Fibroblast of skin of right biceps (primary cell): ENCODE results near the gene TMEM45B.
"Not testable (repeated sequence)": the region's sequence is repeated elsewhere in the genome, so short reads cannot be mapped to it uniquely, and the experiment has no call there.

Experiments used
- DNase-seq: peaks from one replicate; pipeline ENCODE4 v3.0.0-alpha.2; 2013

Gene TMEM45B

DNA sequence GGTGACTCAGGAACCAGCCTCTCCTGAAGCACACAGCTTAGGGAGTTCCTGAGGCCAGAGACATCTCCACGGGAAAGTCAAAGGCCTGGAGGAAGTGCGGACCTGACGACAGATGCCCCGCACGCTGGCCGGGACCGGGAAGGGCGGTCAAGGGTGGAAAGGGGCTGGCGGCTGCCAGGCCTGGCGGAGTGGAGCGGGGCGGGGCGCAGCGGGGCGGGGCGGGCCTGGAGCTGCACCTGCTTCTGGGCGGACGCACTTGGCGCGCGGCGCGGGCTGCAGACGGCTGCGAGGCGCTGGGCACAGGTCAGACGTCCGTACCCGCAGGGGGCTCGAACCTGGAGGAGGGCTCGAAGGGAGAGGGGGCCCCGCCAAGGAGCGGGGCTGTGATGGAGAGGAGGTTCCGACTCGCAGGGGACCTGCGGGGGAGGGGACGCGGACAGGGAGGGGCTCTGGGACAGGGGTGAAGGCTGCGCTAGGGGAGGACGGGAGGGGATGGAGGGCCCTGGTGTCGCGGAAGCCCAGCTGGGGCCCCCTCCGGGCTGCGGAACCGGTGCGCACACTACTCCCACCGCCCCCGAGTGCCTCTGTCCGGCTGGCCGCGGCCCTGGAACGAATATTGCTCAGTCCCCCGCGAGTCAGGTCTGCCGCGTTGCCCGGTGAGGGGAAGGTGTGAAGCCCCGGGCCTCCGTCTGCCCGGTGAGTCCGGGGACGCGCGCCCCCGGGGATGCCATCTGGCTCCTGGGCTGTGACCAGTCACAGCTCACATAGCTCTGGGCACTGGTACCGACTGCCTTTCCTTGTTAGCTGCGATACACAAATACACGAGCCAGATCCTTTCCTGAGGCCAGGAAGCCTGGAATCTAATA is at the start of gene TMEM45B:
Gene TMEM45B, plus strand, starts transcription at position 253 of the 866 bp plus-strand sequence. CDS start 36,635 bp downstream, outside the sequence.
- DNase-seq, result no peak

DNA sequence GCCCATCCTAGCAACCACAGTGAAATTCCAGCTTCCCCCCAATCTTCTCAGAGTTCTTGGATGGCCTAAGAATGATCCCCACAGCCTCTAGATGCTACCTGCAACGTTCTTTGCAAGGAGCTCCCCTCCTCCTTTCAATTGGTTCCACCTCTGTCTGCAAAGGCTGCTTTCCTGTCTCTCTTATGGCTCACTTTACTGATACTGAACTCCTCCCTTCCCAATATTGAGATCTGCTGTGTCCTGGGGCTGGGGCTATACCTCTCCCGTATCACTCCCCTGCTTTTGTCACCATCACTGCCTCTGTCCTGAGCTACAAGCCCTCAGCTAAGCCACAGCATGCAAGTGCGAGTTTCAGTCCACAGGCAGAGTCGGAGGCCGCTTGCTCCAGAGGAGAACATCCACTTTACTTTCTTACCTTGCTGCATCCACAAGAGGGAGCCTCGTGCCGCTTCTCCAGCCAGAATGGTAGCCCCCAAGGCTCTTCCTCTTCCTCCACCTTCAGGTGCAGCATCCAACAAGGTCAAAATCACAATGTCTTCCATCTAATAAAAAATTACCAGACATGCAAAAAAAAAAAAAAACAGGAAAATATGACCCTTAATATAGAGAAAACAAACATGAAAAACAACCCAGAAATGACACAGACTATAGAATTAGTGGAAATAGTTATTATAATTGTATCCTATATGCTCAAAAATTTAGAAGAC is 48.6 kb upstream of the TMEM45B start:
- peak; percentile 17 for DNase-seq

- no peak for DNase-seq
Measured at GRCh38 chr11:129767827-129768226, 47.8 kb upstream of the TMEM45B start.

- DNase-seq, result no peak
Measured at GRCh38 chr11:129768356-129768755, 47.3 kb upstream of the TMEM45B start.

DNA sequence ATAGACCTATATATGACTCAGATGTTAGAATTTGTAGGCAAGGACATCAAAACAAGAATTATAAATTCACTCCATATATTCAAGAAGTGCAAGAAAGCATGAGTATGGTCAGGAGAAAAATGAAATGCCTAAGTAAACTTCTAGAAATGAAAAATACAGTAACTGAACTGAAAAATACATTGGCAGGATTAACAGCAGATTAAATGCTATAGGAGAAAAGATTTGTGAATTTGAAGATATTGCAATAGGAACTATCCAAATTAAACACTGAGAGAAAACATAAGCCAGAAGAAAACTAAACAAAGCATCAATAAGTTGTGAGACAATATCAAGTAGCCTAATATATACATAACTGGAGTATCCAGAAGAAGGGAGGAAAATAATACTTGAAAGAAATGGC is 46.6 kb upstream of the TMEM45B start:
- DNase-seq, result no peak

DNA sequence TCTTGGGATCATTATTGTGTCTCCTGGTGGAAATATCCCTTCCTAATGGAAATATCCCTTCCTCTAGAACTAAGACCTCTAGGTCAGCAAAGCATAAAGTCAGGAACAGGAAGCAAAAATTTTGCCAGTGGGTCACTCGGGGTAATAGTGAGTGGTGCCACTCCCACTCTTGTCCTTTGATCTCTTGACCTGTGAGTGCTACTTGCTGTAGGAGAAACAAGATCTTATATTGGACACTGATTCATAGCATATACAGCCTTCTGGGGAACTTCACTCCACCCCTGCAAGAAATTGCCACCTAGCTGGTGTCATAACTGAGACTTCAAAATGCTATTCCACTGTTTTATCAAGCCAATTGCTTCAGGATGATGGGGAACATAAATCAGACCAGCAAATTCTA is 44.7 kb upstream of the TMEM45B start:
- no peak for DNase-seq

GRCh38 chr11:129771456-129771855 is 44.2 kb upstream of the TMEM45B start:
- not testable (repeated sequence) for DNase-seq

DNA sequence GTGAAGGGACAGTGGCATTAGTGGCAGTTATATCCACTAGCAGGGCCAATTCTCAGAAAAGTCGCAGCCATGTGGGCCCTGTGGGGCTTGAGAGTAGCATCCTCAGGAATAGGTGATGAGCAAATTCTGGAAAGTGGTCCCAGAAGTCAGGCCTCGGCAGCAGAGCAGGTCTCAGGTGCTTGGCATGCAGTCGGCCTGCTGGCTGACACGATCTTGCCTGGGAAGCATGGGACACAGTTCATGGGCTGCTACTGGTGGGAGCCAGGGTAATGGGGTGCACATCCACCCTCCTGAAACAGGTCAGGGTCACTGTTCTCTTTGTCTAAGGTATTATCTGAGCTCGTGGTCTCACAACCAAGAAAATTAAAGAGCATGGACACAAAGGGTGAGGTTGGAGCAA is 36.8 kb upstream of the TMEM45B start:
- no peak for DNase-seq

GRCh38 chr11:129779342-129779741 is 36.3 kb upstream of the TMEM45B start:
- no peak for DNase-seq

- peak; percentile 7 for DNase-seq
Measured at GRCh38 chr11:129785383-129786111, 30.1 kb upstream of the TMEM45B start.

DNA sequence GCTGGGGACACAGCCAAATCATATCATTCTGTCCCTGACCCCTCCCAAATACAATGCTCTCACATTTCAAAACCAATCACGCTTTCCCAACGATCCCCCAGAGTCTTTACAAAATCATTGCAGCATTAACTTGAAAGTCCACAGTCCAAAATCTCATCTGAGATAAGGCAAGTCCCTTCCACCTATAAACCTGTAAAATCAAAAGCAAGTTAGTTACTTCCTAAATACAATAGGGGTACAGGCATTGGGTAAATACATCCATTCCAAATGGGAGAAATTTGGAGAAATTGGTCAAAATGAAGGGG is 29.6 kb upstream of the TMEM45B start:
- not testable (repeated sequence) for DNase-seq

- DNase-seq, result no peak
Measured at GRCh38 chr11:129787532-129788155, 28.0 kb upstream of the TMEM45B start.

DNA sequence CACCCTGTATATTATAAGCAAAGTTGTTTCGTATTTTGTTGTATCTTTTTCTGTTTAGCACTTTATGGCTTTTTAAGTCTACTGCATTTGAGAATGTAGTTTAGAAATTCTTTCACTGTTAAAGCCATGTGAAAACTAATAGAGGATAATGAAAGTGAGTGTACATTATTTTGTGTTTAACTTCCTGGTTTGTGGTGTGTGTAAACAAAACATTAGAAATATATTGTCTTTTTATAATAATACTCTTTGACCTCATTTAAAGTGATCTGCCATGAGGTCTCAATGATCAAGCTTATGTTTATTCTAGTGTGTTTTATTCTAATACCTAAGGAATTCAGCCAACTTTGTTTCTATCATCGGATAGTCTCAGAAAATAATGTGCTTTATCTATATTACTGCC is 27.4 kb upstream of the TMEM45B start:
- no peak for DNase-seq

GRCh38 chr11:129790106-129790505 is 25.5 kb upstream of the TMEM45B start:
- DNase-seq, result peak; percentile 2

GRCh38 chr11:129791515-129791914 is 24.1 kb upstream of the TMEM45B start:
- DNase-seq, result no peak

GRCh38 chr11:129792663-129793062 is 23.0 kb upstream of the TMEM45B start:
- DNase-seq, result no peak

DNA sequence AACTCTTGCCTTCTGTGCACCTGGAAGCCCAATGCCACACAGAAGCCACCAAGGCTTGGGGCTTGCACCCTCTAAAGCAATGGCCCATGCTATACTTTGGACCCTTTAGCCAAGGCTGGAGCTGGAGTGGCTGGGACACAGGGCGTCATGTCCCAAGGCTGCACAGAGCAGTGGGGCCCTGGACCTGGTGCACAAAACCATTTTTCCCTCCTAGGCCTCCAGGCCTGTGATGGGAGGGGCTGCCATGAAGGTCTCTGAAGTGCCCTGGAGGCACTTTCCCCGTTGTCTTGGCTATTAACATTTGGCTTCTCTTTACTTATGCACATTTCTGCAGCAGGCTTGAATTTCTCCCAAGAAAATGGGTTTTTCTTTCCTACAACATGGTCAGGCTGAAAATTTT is 20.6 kb upstream of the TMEM45B start:
- no peak for DNase-seq

DNA sequence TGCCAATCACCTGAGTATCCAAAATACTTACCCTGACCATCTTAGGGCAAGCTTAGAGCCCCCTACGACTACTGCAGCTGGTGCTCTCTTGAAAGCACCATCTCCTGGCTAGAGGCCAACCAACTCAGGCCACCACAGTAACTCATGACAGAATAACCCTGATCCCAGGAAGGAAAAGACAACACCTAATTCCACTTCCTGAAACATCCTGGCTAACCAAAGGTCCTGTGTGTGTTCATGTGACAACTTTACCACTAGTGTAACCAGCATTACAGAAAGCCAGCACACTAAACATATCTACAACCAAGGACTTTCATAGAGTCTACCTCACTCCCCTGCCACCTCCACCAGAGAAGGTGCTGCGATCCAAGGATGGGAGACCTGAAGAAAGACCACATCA is 17.4 kb upstream of the TMEM45B start:
- DNase-seq, result no peak

DNA sequence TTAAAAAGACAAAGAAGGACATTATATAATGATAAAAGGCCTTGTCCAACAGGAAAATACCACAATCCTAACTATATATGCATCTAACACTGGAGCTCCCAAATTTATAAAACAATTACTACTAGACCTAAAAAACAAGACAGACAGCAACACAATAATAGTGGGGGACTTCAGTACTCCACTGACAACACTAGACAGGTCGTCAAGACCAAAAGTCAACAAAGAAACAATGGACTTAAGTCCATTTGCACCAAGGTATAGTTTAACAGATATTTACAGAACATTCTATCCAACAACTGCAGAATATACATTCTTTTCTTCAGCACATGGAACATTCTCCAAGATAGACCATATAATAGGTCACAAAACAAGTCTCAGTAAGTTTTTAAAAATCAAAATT is 15.5 kb upstream of the TMEM45B start:
- not testable (repeated sequence) for DNase-seq

DNA sequence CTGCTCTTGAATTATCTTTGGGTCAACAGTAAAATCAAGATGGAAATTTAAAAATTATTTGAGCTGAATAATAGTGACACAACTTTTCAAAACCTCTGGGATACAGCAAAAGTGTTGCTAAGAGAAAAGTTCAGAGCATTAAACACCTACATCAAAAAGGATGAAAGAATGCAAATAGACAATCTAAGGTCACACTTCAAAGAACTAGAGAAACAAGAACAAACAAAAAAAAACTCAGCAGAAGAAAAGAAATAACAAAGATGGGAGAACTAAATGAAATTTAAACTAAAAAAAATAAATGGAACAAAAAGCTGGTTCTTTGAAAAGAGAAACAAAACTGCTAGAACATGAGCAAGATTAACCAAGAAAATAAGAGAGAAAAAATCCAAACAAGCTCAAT is 15.0 kb upstream of the TMEM45B start:
- DNase-seq, result no peak

DNA sequence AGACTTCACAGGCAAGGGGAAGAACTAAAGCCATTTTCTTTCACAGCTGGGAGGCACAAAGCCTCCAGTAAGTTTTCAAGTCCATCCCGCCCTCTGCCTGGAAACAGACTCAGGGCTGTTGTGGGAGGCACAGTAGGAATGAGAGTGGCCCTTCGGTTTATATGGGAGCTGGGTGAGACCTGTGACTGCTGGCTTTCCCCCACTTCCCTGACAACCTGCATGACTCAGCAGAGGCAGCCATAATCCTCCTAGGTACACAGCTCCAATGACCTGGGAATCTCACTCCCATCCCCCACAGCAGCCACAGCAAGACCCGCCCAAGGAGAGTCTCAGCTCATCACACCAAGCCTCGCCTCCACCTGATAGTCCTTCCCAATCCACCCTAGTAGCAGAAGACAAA is 12.1 kb upstream of the TMEM45B start:
- no peak for DNase-seq

- no peak for DNase-seq
Measured at GRCh38 chr11:129804012-129804411, 11.6 kb upstream of the TMEM45B start.

GRCh38 chr11:129808241-129808640 is 7.4 kb upstream of the TMEM45B start:
- not testable (repeated sequence) for DNase-seq
